OCI-LY7 (cell line): ENCODE measurements around the gene DOK7. TPM values are rescaled to one million over a fixed set of nuclear protein-coding genes. Genes with fewer than 3 reads are reported as not detected.

Source experiments
- BruUV-seq: library from RNA; stranded (reverse); fragments of 400-500 nt; replicated peaks from 2 replicates; lab custom pipeline; 2021; lab: Mats Ljungman, UMichigan
- CTCF ChIA-PET: fragments of 300-600 bp; sonication (Branson Sonifier 250); formaldehyde crosslinking; loops from one replicate; lab custom pipeline; 2022; ENCODE audit warnings: antibody characterized with exemption; ENCODE audit not compliant: unreplicated experiment; lab: Charles Lee
- POLR2A ChIA-PET: fragments of 300-600 bp; sonication (Branson Sonifier 250); formaldehyde crosslinking; loops from one replicate; lab custom pipeline; 2022; ENCODE audit warnings: antibody characterized with exemption; lab: Charles Lee
- DNase-seq: peaks from one replicate; pipeline ENCODE4 v3.0.0-alpha.2; 2015; ENCODE audit warnings: low spot score
- H2AFZ ChIP-seq: fragments of 200-600 bp; sonication (generic), shearing (Covaris generic); 2 replicates; pipeline ENCODE4 v1.6.1; 2014; ENCODE audit warnings: mild to moderate bottlenecking, antibody characterized with exemption, low read length, moderate library complexity
- H3K27ac ChIP-seq: fragments of 200-600 bp; sonication (generic); 2 replicates; pipeline ENCODE4 v1.5.1; 2014; ENCODE audit warnings: mixed run types, low read depth, mild to moderate bottlenecking, moderate library complexity, low read length, inconsistent platforms; ENCODE audit not compliant: poor library complexity, severe bottlenecking
- H3K36me3 ChIP-seq: fragments of 200-600 bp; sonication (generic); 2 replicates; pipeline ENCODE4 v1.6.1; 2014; ENCODE audit warnings: mild to moderate bottlenecking, antibody characterized with exemption, low read length, moderate library complexity, mixed read lengths; ENCODE audit not compliant: insufficient read depth
- H3K4me1 ChIP-seq: fragments of 200-600 bp; sonication (generic); 2 replicates; pipeline ENCODE4 v1.5.1; 2014; ENCODE audit warnings: mild to moderate bottlenecking, low read length; ENCODE audit not compliant: insufficient read depth, poor library complexity, severe bottlenecking
- H3K4me2 ChIP-seq: fragments of 200-600 bp; sonication (generic); 2 replicates; pipeline ENCODE4 v1.6.1; 2014; ENCODE audit warnings: mild to moderate bottlenecking, low read length
- H3K4me3 ChIP-seq: fragments of 200-600 bp; sonication (generic); 2 replicates; pipeline ENCODE4 v1.5.1; 2014; ENCODE audit warnings: mild to moderate bottlenecking, low read depth, low read length; ENCODE audit not compliant: poor library complexity, severe bottlenecking
- H3K79me2 ChIP-seq: fragments of 200-600 bp; sonication (generic); 2 replicates; pipeline ENCODE4 v1.6.1; 2016; ENCODE audit warnings: low read depth, mild to moderate bottlenecking, low read length, moderate library complexity, mixed read lengths; ENCODE audit not compliant: insufficient read depth
- H3K9me2 ChIP-seq: fragments of 200-600 bp; sonication (generic); 2 replicates; pipeline ENCODE4 v1.6.1; 2016; ENCODE audit warnings: mild to moderate bottlenecking, low read length, mixed read lengths; ENCODE audit not compliant: insufficient read depth
- H3K9me3 ChIP-seq: fragments of 200-600 bp; sonication (generic); 2 replicates; pipeline ENCODE4 v1.6.1; 2014; ENCODE audit warnings: mild to moderate bottlenecking, mixed run types, low read length, mixed read lengths
- H4K20me1 ChIP-seq: fragments of 200-600 bp; sonication (generic); 2 replicates; pipeline ENCODE4 v1.6.1; 2014; ENCODE audit warnings: mild to moderate bottlenecking, antibody characterized with exemption, low read length, moderate library complexity, mixed read lengths; ENCODE audit not compliant: insufficient read depth
- EZH2phosphoT487 ChIP-seq: fragments of 200-600 bp; sonication (generic); IDR thresholded peaks from 2 replicates; pipeline ENCODE4 v1.6.1; 2018; ENCODE audit warnings: low read depth, borderline replicate concordance, mild to moderate bottlenecking, mixed run types, antibody characterized with exemption, low read length, moderate library complexity, mixed read lengths
- intact Hi-C: fragments of 100-400 bp; cut with micrococcal nuclease; formaldehyde crosslinking; loops from one replicate; pipeline ENCODE4 v1.10.0; 2022; ENCODE audit not compliant: unreplicated experiment
- total RNA-seq, 2 experiments: library from RNA; depleted of rRNA in 1 of 2; stranded (reverse); fragments of >200 nt in 1 of 2; shearing (Covaris generic) in 1 of 2; gene quantifications; 2 replicates each; pipeline ENCODE4 v1.2.3, GENCODE V29; 2014 to 2022
- TF ChIP-seq, protein P1 (sequence below): fragments of 200-600 bp; sonication (generic); conservative IDR thresholded peaks from 2 replicates; pipeline ENCODE4 v1.5.1; 2014; ENCODE audit warnings: mild to moderate bottlenecking, antibody characterized with exemption, low read length, moderate library complexity, mixed read lengths

Gene DOK7
- total RNA-seq, 2 experiments from 2014 or later = 1.5 TPM; not detected in 1

GRCh38 chr4:3492741-3493719 lies 29.9 kb downstream of the DOK7 start:
- H3K36me3 ChIP-seq = no peaks in the 10 kb centered on the region
- H3K4me2 ChIP-seq = no peak overlapping the region
- no peak overlapping the region for H3K27ac ChIP-seq
- H3K9me2 ChIP-seq = no peaks in the 10 kb centered on the region
- TF ChIP-seq, protein P1, sequence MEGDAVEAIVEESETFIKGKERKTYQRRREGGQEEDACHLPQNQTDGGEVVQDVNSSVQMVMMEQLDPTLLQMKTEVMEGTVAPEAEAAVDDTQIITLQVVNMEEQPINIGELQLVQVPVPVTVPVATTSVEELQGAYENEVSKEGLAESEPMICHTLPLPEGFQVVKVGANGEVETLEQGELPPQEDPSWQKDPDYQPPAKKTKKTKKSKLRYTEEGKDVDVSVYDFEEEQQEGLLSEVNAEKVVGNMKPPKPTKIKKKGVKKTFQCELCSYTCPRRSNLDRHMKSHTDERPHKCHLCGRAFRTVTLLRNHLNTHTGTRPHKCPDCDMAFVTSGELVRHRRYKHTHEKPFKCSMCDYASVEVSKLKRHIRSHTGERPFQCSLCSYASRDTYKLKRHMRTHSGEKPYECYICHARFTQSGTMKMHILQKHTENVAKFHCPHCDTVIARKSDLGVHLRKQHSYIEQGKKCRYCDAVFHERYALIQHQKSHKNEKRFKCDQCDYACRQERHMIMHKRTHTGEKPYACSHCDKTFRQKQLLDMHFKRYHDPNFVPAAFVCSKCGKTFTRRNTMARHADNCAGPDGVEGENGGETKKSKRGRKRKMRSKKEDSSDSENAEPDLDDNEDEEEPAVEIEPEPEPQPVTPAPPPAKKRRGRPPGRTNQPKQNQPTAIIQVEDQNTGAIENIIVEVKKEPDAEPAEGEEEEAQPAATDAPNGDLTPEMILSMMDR = no peak
- TF ChIP-seq EZH2phosphoT487 = no peak
- CTCF ChIA-PET = no interaction called here
- no peaks in the 10 kb centered on the region for H3K4me1 ChIP-seq
- H4K20me1 ChIP-seq = no peaks in the 10 kb centered on the region
- DNase-seq = no peak
- H3K4me3 ChIP-seq = no peak overlapping the region
- BruUV-seq = no TSS peak
- H3K79me2 ChIP-seq = no peaks in the 10 kb centered on the region
- H3K9me3 ChIP-seq = no peaks in the 10 kb centered on the region
- H2AFZ ChIP-seq = no peak overlapping the region
- POLR2A ChIA-PET = no interaction called here
- intact Hi-C loops = no loop called here

DNA sequence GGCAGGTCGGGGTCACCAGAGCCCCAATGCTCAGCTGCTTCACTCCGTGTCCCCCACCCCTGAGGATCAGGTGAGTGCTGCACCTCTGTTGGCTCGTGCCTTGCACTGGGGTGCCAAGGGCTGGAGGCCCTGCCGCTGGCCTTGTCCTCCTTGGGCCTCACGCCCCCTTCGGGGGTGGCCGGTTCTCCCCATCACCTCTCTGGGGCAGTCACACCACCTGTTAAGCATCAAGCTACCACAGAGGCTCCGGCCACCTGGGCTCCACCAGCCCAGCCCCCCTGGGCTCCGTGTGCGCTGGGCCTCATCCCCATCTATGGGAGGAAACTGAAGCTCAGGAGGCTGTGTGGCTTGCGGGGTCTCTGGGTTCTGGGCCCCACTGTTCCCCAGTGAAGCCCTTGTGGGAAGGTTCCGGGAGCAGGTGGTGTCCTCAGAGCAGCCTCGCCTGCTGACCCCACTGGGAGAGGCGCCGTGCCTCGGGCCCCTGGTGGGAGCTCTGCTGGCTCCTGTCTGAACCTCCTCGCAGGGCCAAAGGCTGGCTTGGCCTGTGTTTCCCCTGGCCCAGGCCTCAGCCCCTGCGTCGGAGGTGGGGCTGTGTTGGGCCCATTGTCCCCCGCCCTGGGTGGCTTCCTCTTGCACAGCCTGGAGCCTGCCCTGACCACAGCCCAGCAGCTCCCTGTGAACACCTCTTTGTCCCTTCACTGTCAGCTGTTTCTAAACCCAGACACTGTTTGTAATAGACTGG lies 30.8 kb downstream of the DOK7 start:
- no peak overlapping the region for H3K27ac ChIP-seq
- no peak overlapping the region for H3K4me2 ChIP-seq
- no peak overlapping the region for H2AFZ ChIP-seq
- H3K4me1 ChIP-seq = no peaks in the 10 kb centered on the region
- no TSS peak for BruUV-seq
- no peak for DNase-seq
- intact Hi-C loops = no loop called here
- H4K20me1 ChIP-seq = no peaks in the 10 kb centered on the region
- H3K36me3 ChIP-seq = no peaks in the 10 kb centered on the region
- no peaks in the 10 kb centered on the region for H3K79me2 ChIP-seq
- H3K9me2 ChIP-seq = no peaks in the 10 kb centered on the region
- CTCF ChIA-PET = interaction anchor here (0.5 kb wide), 1 partner anchor 14 kb away, joined by 4 read pairs; no protein-coding TSS in a partner anchor
- H3K9me3 ChIP-seq = no peaks in the 10 kb centered on the region
- no peak for TF ChIP-seq EZH2phosphoT487
- TF ChIP-seq, protein P1 = no peak
- POLR2A ChIA-PET = no interaction called here
- no peak overlapping the region for H3K4me3 ChIP-seq
